OCI-LY1 (cell line): ENCODE measurements around the gene RAB9B.
"Not testable (repeated sequence)": the region's sequence is repeated elsewhere in the genome, so short reads cannot be mapped to it uniquely, and the experiment has no call there.

Experiments used
- H2AFZ ChIP-seq: fragments of 200-600 bp; sonication (generic), shearing (Covaris generic); 2 replicates; pipeline ENCODE4 v1.6.0; 2014; ENCODE audit warnings: antibody characterized with exemption, mild to moderate bottlenecking, low read length
- H3F3A ChIP-seq: fragments of 200-600 bp; sonication (generic), shearing (Covaris generic); 2 replicates; pipeline ENCODE4 v1.6.0; 2014; ENCODE audit warnings: mild to moderate bottlenecking, antibody characterized with exemption, low read length, moderate library complexity; ENCODE audit not compliant: insufficient read depth
- H3K27ac ChIP-seq: fragments of 200-600 bp; sonication (generic); 2 replicates; pipeline ENCODE4 v1.5.1; 2014; ENCODE audit warnings: low read length, mixed run types, mild to moderate bottlenecking, low read depth; ENCODE audit not compliant: poor library complexity, severe bottlenecking
- H3K27me3 ChIP-seq: fragments of 200-600 bp; sonication (generic); 2 replicates; pipeline ENCODE4 v1.6.0; 2014; ENCODE audit warnings: antibody characterized with exemption, mild to moderate bottlenecking, low read length, moderate library complexity; ENCODE audit not compliant: insufficient read depth
- H3K36me3 ChIP-seq: fragments of 200-600 bp; sonication (generic); 2 replicates; pipeline ENCODE4 v1.6.1; 2014; ENCODE audit warnings: mild to moderate bottlenecking, antibody characterized with exemption, low read length, moderate library complexity, mixed read lengths; ENCODE audit not compliant: insufficient read depth
- H3K4me1 ChIP-seq: fragments of 200-600 bp; sonication (generic); 2 replicates; pipeline ENCODE4 v1.5.1; 2014; ENCODE audit warnings: mild to moderate bottlenecking, low read length, moderate library complexity; ENCODE audit not compliant: insufficient read depth, severe bottlenecking
- H3K4me2 ChIP-seq: fragments of 200-600 bp; sonication (generic), shearing (Covaris generic); 2 replicates; pipeline ENCODE4 v1.6.1; 2014; ENCODE audit warnings: low read length
- H3K4me3 ChIP-seq: fragments of 200-600 bp; sonication (generic); 2 replicates; pipeline ENCODE4 v1.5.1; 2014; ENCODE audit warnings: low read length, low read depth, mild to moderate bottlenecking, mixed read lengths; ENCODE audit not compliant: poor library complexity, severe bottlenecking
- H3K79me2 ChIP-seq: fragments of 200-600 bp; shearing (Covaris generic); 2 replicates; pipeline ENCODE4 v1.6.1; 2016; ENCODE audit warnings: mixed run types, low read length, mixed read lengths; ENCODE audit not compliant: insufficient read depth
- H3K9ac ChIP-seq: fragments of 200-600 bp; sonication (generic), shearing (Covaris generic); 2 replicates; pipeline ENCODE4 v1.6.1; 2014; ENCODE audit warnings: mild to moderate bottlenecking, low read length, mixed read lengths
- H3K9me2 ChIP-seq: fragments of 200-600 bp; sonication (generic), shearing (Covaris generic); 2 replicates; pipeline ENCODE4 v1.6.1; 2014; ENCODE audit warnings: low read depth, mild to moderate bottlenecking, low read length, mixed read lengths
- H3K9me3 ChIP-seq: fragments of 200-600 bp; shearing (Covaris generic); 2 replicates; pipeline ENCODE4 v1.6.1; 2014; ENCODE audit warnings: low read length, mixed read lengths
- H4K20me1 ChIP-seq: fragments of 200-600 bp; sonication (generic), shearing (Covaris generic); 2 replicates; pipeline ENCODE4 v1.6.0; 2016; ENCODE audit warnings: mild to moderate bottlenecking, low read length; ENCODE audit not compliant: insufficient read depth
- EZH2 ChIP-seq: fragments of 200-600 bp; sonication (generic), shearing (Covaris generic); IDR thresholded peaks from 2 replicates; pipeline ENCODE4 v1.8.0; 2017; ENCODE audit warnings: borderline replicate concordance, mixed run types, mild to moderate bottlenecking, antibody characterized with exemption, low read length, moderate library complexity, mixed read lengths
- TF ChIP-seq, protein P1 (sequence below): fragments of 200-600 bp; sonication (generic), shearing (Covaris generic); IDR thresholded peaks from 2 replicates; pipeline ENCODE4 v1.5.1; 2017; ENCODE audit warnings: mild to moderate bottlenecking, antibody characterized with exemption, low read length, moderate library complexity, mixed read lengths

The RAB9B gene

DNA sequence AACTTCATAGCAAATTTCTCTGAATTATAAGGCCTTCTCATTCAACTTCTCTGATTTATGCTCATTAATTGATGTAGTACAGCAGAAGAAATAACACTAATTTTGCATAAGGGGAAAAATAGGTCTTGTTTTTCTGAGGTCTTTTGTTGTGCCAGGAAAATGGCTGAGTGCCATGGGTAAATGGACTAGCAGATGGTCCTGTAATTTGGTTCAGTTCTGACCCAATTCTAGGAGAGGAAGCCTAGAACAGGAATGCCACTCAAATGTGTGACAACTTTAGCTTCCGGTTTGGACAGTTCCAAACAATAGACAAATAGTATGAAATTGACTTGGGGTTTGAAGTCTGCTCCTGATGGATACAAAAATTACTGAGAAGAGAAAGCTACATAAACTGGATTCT is 6.2 kb downstream of the RAB9B start:
- H2AFZ ChIP-seq = no peak overlapping the region
- no peaks in the 10 kb centered on the region for H3K36me3 ChIP-seq
- no peaks in the 10 kb centered on the region for H3K27me3 ChIP-seq
- H3K4me1 ChIP-seq = no peaks in the 10 kb centered on the region
- H3F3A ChIP-seq = no peaks in the 10 kb centered on the region
- no peak overlapping the region for H3K4me3 ChIP-seq
- H4K20me1 ChIP-seq = no peaks in the 10 kb centered on the region
- H3K79me2 ChIP-seq = no peaks in the 10 kb centered on the region
- TF ChIP-seq, protein P1, sequence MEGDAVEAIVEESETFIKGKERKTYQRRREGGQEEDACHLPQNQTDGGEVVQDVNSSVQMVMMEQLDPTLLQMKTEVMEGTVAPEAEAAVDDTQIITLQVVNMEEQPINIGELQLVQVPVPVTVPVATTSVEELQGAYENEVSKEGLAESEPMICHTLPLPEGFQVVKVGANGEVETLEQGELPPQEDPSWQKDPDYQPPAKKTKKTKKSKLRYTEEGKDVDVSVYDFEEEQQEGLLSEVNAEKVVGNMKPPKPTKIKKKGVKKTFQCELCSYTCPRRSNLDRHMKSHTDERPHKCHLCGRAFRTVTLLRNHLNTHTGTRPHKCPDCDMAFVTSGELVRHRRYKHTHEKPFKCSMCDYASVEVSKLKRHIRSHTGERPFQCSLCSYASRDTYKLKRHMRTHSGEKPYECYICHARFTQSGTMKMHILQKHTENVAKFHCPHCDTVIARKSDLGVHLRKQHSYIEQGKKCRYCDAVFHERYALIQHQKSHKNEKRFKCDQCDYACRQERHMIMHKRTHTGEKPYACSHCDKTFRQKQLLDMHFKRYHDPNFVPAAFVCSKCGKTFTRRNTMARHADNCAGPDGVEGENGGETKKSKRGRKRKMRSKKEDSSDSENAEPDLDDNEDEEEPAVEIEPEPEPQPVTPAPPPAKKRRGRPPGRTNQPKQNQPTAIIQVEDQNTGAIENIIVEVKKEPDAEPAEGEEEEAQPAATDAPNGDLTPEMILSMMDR = no peak
- TF ChIP-seq EZH2 = no peak
- no peak overlapping the region for H3K4me2 ChIP-seq
- H3K9me3 ChIP-seq = no peaks in the 10 kb centered on the region
- no peak overlapping the region for H3K9ac ChIP-seq
- no peak overlapping the region for H3K27ac ChIP-seq
- no peaks in the 10 kb centered on the region for H3K9me2 ChIP-seq

DNA sequence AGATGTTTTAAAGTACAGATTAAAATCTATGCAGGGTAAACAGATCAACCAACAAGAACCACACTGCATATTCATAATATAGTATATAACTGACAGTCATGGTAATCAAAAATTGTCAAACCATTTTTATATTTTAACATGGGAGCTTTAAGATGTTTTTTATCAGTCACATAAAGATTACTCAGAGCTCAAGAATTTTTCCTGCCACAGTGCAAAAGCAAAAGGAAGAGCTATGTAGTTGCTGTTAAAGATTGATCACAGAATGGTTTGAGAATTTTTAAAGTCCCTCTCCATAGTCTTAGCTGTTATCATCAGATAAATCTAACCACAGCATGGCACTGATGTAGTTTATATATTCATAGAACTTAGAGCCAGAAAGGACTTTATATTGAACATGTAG is 8.5 kb downstream of the RAB9B start:
- Histone ChIP-seq H3K27ac (no peak overlapping the region), H3K79me2 (no peaks in the 10 kb centered on the region), H3K27me3 (no peaks in the 10 kb centered on the region), H3K9ac (no peak overlapping the region), H3K9me2 (no peaks in the 10 kb centered on the region), H4K20me1 (no peaks in the 10 kb centered on the region), H3K4me1 (no peaks in the 10 kb centered on the region), H3K36me3 (no peaks in the 10 kb centered on the region), H2AFZ (no peak overlapping the region), H3F3A (no peaks in the 10 kb centered on the region), H3K4me2 (no peak overlapping the region), H3K4me3 (no peak overlapping the region), H3K9me3 (no peaks in the 10 kb centered on the region)
- TF ChIP-seq, protein P1 = no peak
- no peak for TF ChIP-seq EZH2

DNA sequence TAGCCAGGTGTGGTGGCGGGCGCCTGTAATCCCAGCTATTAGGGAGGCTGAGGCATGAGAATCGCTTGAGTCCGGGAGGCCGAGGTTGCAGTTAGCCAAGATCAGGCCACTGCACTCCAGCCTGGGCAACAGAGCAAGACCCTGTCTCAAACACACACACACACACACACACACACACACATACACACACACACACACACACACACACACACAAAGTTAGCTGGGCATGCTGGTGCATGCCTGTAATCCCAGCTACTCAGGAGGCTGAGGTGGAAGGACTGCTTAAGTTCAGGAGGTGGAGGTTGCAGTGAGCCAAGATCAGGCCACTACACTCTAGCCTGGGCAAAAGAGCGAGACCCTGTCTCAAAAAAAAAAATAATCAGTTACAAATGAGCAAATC is 11.3 kb downstream of the RAB9B start:
- not testable (repeated sequence) for H4K20me1 ChIP-seq, H3K27me3 ChIP-seq, H3K9ac ChIP-seq, H3K36me3 ChIP-seq, H3K27ac ChIP-seq, H3K79me2 ChIP-seq, H3F3A ChIP-seq, H2AFZ ChIP-seq, H3K9me3 ChIP-seq, H3K9me2 ChIP-seq, H3K4me3 ChIP-seq, H3K4me1 ChIP-seq, H3K4me2 ChIP-seq

DNA sequence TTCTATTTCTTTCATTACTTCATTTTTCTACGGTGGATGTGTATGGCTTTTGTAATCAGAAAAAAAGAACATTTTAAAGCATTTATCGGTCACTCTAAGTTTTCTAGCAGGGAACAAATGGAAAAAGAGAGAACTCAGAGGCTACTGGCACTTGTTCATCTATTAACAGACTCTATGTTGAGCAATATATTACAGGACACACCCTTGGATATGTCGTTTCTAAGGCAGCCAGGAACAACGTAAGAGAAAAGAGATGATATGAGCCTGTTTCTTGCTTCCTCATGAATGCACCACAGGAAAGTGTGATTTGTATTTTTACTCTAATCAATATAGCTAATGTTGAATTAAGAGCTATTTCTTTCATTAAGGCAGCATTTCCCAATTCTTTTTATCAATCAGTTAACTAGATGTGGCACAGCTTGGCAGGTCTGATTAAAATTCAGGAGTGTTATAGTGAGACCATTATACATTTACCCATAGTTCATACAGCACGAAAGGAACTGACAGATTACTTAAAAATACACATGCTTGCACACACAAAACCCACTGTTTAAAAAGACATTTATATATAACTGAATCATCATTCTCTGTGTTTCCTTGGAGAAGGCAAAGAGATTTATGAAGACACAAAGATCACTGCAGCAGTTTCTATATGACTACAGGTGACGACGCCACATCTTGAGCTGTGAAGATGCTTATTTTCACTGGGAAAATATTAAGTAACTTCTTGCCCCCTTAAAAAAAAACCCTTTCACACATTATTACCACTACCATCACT is 13.0 kb downstream of the RAB9B start:
- Histone ChIP-seq H3K4me3 (no peak overlapping the region), H3K79me2 (no peaks in the 10 kb centered on the region), H3K27ac (no peak overlapping the region), H3K9me3 (no peaks in the 10 kb centered on the region), H2AFZ (no peak overlapping the region), H3K9me2 (no peaks in the 10 kb centered on the region), H3K36me3 (no peaks in the 10 kb centered on the region), H3K4me2 (no peak overlapping the region), H3K9ac (no peak overlapping the region), H3K27me3 (no peaks in the 10 kb centered on the region), H3F3A (no peaks in the 10 kb centered on the region), H4K20me1 (no peaks in the 10 kb centered on the region), H3K4me1 (no peaks in the 10 kb centered on the region)
- TF ChIP-seq, protein P1 = no peak
- TF ChIP-seq EZH2 = no peak
